SK-N-MC (cell line): ENCODE measurements around the gene PCCA.

Source experiments
- EZH2 ChIP-seq: fragments of 200-600 bp; sonication (generic); IDR thresholded peaks from one replicate; pipeline ENCODE4 v1.6.1; 2017; ENCODE audit warnings: antibody characterized with exemption
- FOXP2 ChIP-seq: optimal IDR thresholded peaks from 2 replicates; pipeline ENCODE3; 2011; ENCODE audit warnings: mild to moderate bottlenecking, moderate library complexity; ENCODE audit not compliant: insufficient read depth; ENCODE audit errors: extremely low read length, control extremely low read depth
- POLR2AphosphoS5 ChIP-seq: IDR thresholded peaks from 2 replicates; pipeline ENCODE4 v1.6.1; 2012; ENCODE audit warnings: mild to moderate bottlenecking, low read depth, low read length, borderline replicate concordance

- TF ChIP-seq EZH2 (no peak), POLR2AphosphoS5 (no peak), FOXP2 (no peak)
Observed at GRCh38 chr13:100108913-100109507, 20.1 kb downstream of the PCCA start.
